Neural progenitor cell (in vitro differentiated cells): Measurements from ENCODE around the gene VWA5B1. TPM values are rescaled to one million over a fixed set of nuclear protein-coding genes. Genes with fewer than 3 reads are reported as not detected.

Experiments
- DNase-seq: peaks from one replicate; pipeline ENCODE4 v3.0.0-alpha.2; 2016; ENCODE audit warnings: low spot score
- H2AFZ ChIP-seq: fragments of 200-600 bp; sonication (generic); replicated peaks from 2 replicates; pipeline ENCODE4 v1.6.1; 2016; ENCODE audit warnings: antibody characterized with exemption
- H3F3A ChIP-seq: fragments of 200-600 bp; sonication (generic); 2 replicates; pipeline ENCODE4 v1.6.1; 2016; ENCODE audit warnings: antibody characterized with exemption, low read depth
- H3K27ac ChIP-seq: fragments of 200-600 bp; sonication (generic); 2 replicates; pipeline ENCODE4 v1.5.1; 2016; ENCODE audit warnings: mild to moderate bottlenecking
- H3K27me3 ChIP-seq: fragments of 200-600 bp; sonication (generic); 2 replicates; pipeline ENCODE4 v1.6.1; 2016; ENCODE audit warnings: mild to moderate bottlenecking, moderate library complexity
- H3K36me3 ChIP-seq: fragments of 200-600 bp; sonication (generic); 2 replicates; pipeline ENCODE4 v1.5.1; 2016
- H3K4me1 ChIP-seq: fragments of 200-600 bp; sonication (generic); 2 replicates; pipeline ENCODE4 v1.6.1; 2016; ENCODE audit warnings: mixed run types
- H3K4me2 ChIP-seq: fragments of 200-600 bp; sonication (generic); 2 replicates; pipeline ENCODE4 v1.6.1; 2016
- H3K4me3 ChIP-seq: fragments of 200-600 bp; sonication (generic); 2 replicates; pipeline ENCODE4 v1.5.1; 2016
- H3K79me2 ChIP-seq: fragments of 200-600 bp; sonication (generic); 2 replicates; pipeline ENCODE4 v1.6.1; 2016; ENCODE audit warnings: low read depth
- H3K9ac ChIP-seq: fragments of 200-600 bp; sonication (generic); 2 replicates; pipeline ENCODE4 v1.6.1; 2016
- H3K9me3 ChIP-seq: fragments of 200-600 bp; sonication (generic); 2 replicates; pipeline ENCODE4 v1.5.1; 2016; ENCODE audit warnings: low read depth
- H4K20me1 ChIP-seq: fragments of 200-600 bp; sonication (generic); 2 replicates; pipeline ENCODE4 v1.6.1; 2016; ENCODE audit warnings: low read depth
- H3K27ac Mint-ChIP-seq: 3 replicates; pipeline ENCODE4 v1.8.0; 2021; ENCODE audit warnings: mixed read lengths
- H3K27me3 Mint-ChIP-seq: 2 replicates; pipeline ENCODE4 v1.8.0; 2022; ENCODE audit warnings: low read depth, mild to moderate bottlenecking, inconsistent platforms, moderate library complexity, mixed read lengths; ENCODE audit not compliant: insufficient read depth
- H3K36me3 Mint-ChIP-seq: 3 replicates; pipeline ENCODE4 v1.8.0; 2021; ENCODE audit warnings: mixed read lengths
- H3K4me1 Mint-ChIP-seq: 3 replicates; pipeline ENCODE4 v1.8.0; 2021; ENCODE audit warnings: mixed read lengths
- H3K4me3 Mint-ChIP-seq: 3 replicates; pipeline ENCODE4 v1.8.0; 2021; ENCODE audit warnings: mild to moderate bottlenecking, moderate library complexity, mixed read lengths
- H3K9me3 Mint-ChIP-seq: 3 replicates; pipeline ENCODE4 v1.8.0; 2020; ENCODE audit warnings: mixed read lengths
- EZH2 ChIP-seq: fragments of 200-600 bp; sonication (generic); IDR thresholded peaks from 2 replicates; pipeline ENCODE4 v1.6.1; 2017; ENCODE audit warnings: antibody characterized with exemption, mild to moderate bottlenecking, moderate library complexity
- EZH2phosphoT487 ChIP-seq: fragments of 200-600 bp; sonication (generic); IDR thresholded peaks from 2 replicates; pipeline ENCODE4 v1.6.1; 2017; ENCODE audit warnings: antibody characterized with exemption
- total RNA-seq: library from RNA; depleted of rRNA; stranded (reverse); fragments of >200 nt; gene quantifications from 2 replicates; pipeline ENCODE4 v1.2.3, GENCODE V29; 2015; ENCODE audit warnings: low replicate concordance
- TF ChIP-seq, protein P1 (sequence below): fragments of 200-600 bp; sonication (generic); IDR thresholded peaks from 2 replicates; pipeline ENCODE4 v1.5.1; 2017; ENCODE audit warnings: antibody characterized with exemption, mild to moderate bottlenecking

Gene VWA5B1
- total RNA-seq, 1 donor from 2014 or later = not detected

GRCh38 chr1:20357796-20358195, 67.1 kb downstream of the VWA5B1 start:
- Histone ChIP-seq H2AFZ (no peak overlapping the region), H3K9me3 (no peaks in the 10 kb centered on the region), H3K27me3 (peaks cover 59% of the 10 kb centered on the region), H3K79me2 (no peaks in the 10 kb centered on the region), H4K20me1 (no peaks in the 10 kb centered on the region), H3K9ac (no peak overlapping the region), H3K4me3 (no peak overlapping the region), H3K4me2 (no peak overlapping the region), H3K27ac (no peak overlapping the region), H3F3A (no peaks in the 10 kb centered on the region), H3K4me1 (peaks cover 11% of the 10 kb centered on the region), H3K36me3 (no peaks in the 10 kb centered on the region)
- DNase-seq = no peak
- Mint-ChIP-seq H3K27me3 (peaks cover 21% of the 10 kb centered on the region), H3K27ac (no peak overlapping the region), H3K4me3 (no peak overlapping the region), H3K4me1 (peaks cover 10% of the 10 kb centered on the region), H3K9me3 (no peaks in the 10 kb centered on the region), H3K36me3 (no peaks in the 10 kb centered on the region)
- TF ChIP-seq EZH2 (no peak), EZH2phosphoT487 (no peak)
- TF ChIP-seq, protein P1, sequence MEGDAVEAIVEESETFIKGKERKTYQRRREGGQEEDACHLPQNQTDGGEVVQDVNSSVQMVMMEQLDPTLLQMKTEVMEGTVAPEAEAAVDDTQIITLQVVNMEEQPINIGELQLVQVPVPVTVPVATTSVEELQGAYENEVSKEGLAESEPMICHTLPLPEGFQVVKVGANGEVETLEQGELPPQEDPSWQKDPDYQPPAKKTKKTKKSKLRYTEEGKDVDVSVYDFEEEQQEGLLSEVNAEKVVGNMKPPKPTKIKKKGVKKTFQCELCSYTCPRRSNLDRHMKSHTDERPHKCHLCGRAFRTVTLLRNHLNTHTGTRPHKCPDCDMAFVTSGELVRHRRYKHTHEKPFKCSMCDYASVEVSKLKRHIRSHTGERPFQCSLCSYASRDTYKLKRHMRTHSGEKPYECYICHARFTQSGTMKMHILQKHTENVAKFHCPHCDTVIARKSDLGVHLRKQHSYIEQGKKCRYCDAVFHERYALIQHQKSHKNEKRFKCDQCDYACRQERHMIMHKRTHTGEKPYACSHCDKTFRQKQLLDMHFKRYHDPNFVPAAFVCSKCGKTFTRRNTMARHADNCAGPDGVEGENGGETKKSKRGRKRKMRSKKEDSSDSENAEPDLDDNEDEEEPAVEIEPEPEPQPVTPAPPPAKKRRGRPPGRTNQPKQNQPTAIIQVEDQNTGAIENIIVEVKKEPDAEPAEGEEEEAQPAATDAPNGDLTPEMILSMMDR = no peak

DNA sequence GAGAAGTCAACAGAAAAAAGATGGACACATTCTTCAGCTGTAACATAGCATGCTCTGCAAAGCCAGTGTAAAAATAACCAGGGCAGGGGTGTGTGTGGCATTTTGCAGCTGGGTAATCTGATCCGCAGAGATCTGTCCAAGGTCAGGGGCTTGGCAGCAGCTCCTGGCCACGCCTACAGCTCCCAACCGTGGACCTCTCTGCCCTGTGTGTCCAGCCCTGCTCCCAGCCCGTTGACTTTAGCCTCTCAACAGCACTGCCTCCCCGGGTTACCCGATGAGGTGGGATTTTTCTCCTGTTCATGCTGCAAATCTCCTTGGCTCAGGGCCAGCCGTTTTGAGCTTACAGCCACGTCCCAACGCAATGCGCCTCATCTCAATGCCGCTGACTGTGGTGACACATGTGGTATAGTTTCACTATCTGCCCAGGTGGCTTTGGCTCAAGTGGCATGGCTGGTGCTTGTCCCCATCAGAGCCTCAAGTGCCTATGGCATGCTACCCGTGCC, 68.1 kb downstream of the VWA5B1 start:
- DNase-seq = no peak
- Histone ChIP-seq H3K79me2 (no peaks in the 10 kb centered on the region), H3F3A (no peaks in the 10 kb centered on the region), H3K27me3 (peaks cover 69% of the 10 kb centered on the region), H3K9ac (no peak overlapping the region), H3K9me3 (no peaks in the 10 kb centered on the region), H3K4me2 (no peak overlapping the region), H2AFZ (no peak overlapping the region), H4K20me1 (no peaks in the 10 kb centered on the region), H3K4me1 (peaks cover 11% of the 10 kb centered on the region), H3K4me3 (no peak overlapping the region), H3K27ac (no peak overlapping the region), H3K36me3 (no peaks in the 10 kb centered on the region)
- no peaks in the 10 kb centered on the region for H3K36me3 Mint-ChIP-seq
- no peaks in the 10 kb centered on the region for H3K9me3 Mint-ChIP-seq
- TF ChIP-seq EZH2phosphoT487 (no peak), EZH2 (no peak)
- TF ChIP-seq, protein P1 = no peak
- H3K27me3 Mint-ChIP-seq = peaks cover 22% of the 10 kb centered on the region
- H3K4me1 Mint-ChIP-seq = peaks cover 10% of the 10 kb centered on the region
- peak overlapping the region; percentile 14 for H3K4me3 Mint-ChIP-seq
- H3K27ac Mint-ChIP-seq = no peak overlapping the region

DNA sequence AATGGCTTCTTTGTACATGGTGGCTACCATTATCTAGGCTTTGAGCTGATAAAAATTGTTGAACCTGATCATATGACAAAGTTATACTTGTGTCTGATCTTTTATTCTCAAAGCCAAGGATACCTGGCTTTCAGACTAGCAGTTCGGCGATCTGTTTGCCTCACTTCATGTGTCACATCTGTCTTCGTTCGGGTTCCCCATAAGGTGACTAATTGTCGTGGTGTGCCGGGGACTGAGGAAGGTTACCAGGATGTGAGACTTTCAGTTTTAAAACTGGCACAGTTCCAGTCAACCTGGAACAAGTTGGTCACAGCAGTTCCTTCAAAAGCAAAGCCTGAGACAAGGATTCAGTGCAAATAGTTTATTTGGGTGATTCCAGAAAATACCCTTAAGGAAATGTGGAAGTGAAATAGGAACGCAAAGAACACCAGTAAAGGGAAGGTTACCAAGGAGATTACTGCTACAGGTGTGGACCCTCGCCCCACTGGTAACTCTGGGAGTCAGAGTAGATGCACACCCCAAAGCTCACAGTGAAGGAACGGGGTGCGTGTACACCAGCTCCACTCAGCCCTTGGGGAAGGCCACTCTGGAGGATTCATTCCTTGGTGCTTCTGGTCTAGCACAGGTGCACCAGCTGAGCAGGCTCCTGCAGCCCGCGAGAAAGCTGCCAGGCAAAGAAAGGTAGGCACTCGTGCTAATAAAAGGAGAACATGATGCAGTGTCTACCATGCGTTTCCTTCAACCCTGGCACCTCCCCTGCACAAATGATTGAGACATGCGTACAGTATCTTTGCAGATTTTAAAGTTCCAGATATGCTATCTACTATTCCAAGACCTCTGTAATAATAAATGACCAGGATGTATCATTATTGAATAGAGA, 69.0 kb downstream of the VWA5B1 start:
- Mint-ChIP-seq H3K27ac (no peak overlapping the region), H3K27me3 (peaks cover 30% of the 10 kb centered on the region), H3K4me3 (peak overlapping the region; percentile 14), H3K4me1 (peaks cover 10% of the 10 kb centered on the region), H3K36me3 (no peaks in the 10 kb centered on the region), H3K9me3 (no peaks in the 10 kb centered on the region)
- peaks cover 3% of the 10 kb centered on the region for H3K4me1 ChIP-seq
- H3K36me3 ChIP-seq = no peaks in the 10 kb centered on the region
- H4K20me1 ChIP-seq = no peaks in the 10 kb centered on the region
- no peaks in the 10 kb centered on the region for H3K79me2 ChIP-seq
- no peaks in the 10 kb centered on the region for H3K9me3 ChIP-seq
- no peak overlapping the region for H3K9ac ChIP-seq
- H3K27me3 ChIP-seq = peaks cover 78% of the 10 kb centered on the region
- H3K27ac ChIP-seq = no peak overlapping the region
- TF ChIP-seq EZH2 (no peak), EZH2phosphoT487 (no peak)
- no peaks in the 10 kb centered on the region for H3F3A ChIP-seq
- DNase-seq = no peak
- H3K4me2 ChIP-seq = no peak overlapping the region
- H3K4me3 ChIP-seq = no peak overlapping the region
- no peak overlapping the region for H2AFZ ChIP-seq

- Histone ChIP-seq H3K4me1 (peaks cover 12% of the 10 kb centered on the region), H3K79me2 (no peaks in the 10 kb centered on the region), H3K27ac (no peak overlapping the region), H3K4me2 (no peak overlapping the region), H4K20me1 (no peaks in the 10 kb centered on the region), H3K9ac (no peak overlapping the region), H3K36me3 (no peaks in the 10 kb centered on the region), H3K27me3 (peaks cover 95% of the 10 kb centered on the region), H3K9me3 (no peaks in the 10 kb centered on the region), H2AFZ (peak overlapping the region; percentile 34), H3K4me3 (no peak overlapping the region), H3F3A (peaks cover 7% of the 10 kb centered on the region)
- no peak for TF ChIP-seq EZH2phosphoT487
- TF ChIP-seq, protein P1 = no peak
- no peak for DNase-seq
- Mint-ChIP-seq H3K27ac (no peak overlapping the region), H3K4me3 (no peak overlapping the region), H3K36me3 (no peaks in the 10 kb centered on the region), H3K27me3 (peaks cover 36% of the 10 kb centered on the region), H3K4me1 (peaks cover 14% of the 10 kb centered on the region), H3K9me3 (no peaks in the 10 kb centered on the region)
Observed at GRCh38 chr1:20361401-20361800, 70.7 kb downstream of the VWA5B1 start.
